ENCODE results near the gene WHRN. TPM values are rescaled to one million over a fixed set of nuclear protein-coding genes. Genes with fewer than 3 reads are reported as not detected.

The WHRN gene
- total RNA-seq, 1 donor from 2014 or later = 5.2 TPM

DNA sequence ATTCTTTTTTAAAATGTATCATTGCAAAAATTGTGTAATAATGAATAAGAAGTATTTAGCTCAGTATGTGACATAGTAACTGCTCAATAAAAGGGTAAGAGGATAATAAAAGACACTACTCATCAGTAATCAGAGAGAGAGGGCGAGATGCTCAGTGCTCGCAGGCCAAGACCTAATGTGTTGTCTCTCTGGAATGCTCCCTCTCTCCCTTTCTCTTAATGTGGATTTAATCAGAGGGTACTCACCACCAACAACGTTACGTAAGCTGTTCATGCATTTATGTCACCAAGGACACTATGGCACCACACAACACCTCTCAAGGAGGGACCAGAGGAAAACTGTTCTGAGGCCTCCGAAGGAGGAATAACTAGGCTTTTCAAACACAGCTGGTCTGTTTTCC, 42.5 kb downstream of the WHRN start:
- no peak for DNase-seq (ENCODE audit: low read depth)

GRCh38 chr9:114461468-114461867, 43.8 kb downstream of the WHRN start:
- TF ChIP-seq, protein P1, sequence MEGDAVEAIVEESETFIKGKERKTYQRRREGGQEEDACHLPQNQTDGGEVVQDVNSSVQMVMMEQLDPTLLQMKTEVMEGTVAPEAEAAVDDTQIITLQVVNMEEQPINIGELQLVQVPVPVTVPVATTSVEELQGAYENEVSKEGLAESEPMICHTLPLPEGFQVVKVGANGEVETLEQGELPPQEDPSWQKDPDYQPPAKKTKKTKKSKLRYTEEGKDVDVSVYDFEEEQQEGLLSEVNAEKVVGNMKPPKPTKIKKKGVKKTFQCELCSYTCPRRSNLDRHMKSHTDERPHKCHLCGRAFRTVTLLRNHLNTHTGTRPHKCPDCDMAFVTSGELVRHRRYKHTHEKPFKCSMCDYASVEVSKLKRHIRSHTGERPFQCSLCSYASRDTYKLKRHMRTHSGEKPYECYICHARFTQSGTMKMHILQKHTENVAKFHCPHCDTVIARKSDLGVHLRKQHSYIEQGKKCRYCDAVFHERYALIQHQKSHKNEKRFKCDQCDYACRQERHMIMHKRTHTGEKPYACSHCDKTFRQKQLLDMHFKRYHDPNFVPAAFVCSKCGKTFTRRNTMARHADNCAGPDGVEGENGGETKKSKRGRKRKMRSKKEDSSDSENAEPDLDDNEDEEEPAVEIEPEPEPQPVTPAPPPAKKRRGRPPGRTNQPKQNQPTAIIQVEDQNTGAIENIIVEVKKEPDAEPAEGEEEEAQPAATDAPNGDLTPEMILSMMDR (conservative IDR thresholded peaks at IDR 0.05; ENCODE audit: low read depth, low read length) = no peak
- DNase-seq (ENCODE audit: low read depth) = no peak
- H3K4me3 ChIP-seq (ENCODE audit: low read depth, low read length) = no peak overlapping the region

More for the DNA sequence above, 42.5 kb downstream of the WHRN start:
- TF ChIP-seq, protein P1 (conservative IDR thresholded peaks at IDR 0.05; ENCODE audit: low read depth, low read length) = no peak
- H3K4me3 ChIP-seq (ENCODE audit: low read depth, low read length) = no peak overlapping the region

- H3K4me3 ChIP-seq (ENCODE audit: low read depth, low read length) = no peak overlapping the region
- DNase-seq (ENCODE audit: low read depth) = no peak
- TF ChIP-seq, protein P1 (conservative IDR thresholded peaks at IDR 0.05; ENCODE audit: low read depth, low read length) = no peak
Observed at GRCh38 chr9:114460513-114461199, 44.6 kb downstream of the WHRN start.

- TF ChIP-seq, protein P1 (conservative IDR thresholded peaks at IDR 0.05; ENCODE audit: low read depth, low read length) = no peak
- H3K4me3 ChIP-seq (ENCODE audit: low read depth, low read length) = no peak overlapping the region
- no peak for DNase-seq (ENCODE audit: low read depth)
Observed at GRCh38 chr9:114459464-114459863, 45.8 kb downstream of the WHRN start.

GRCh38 chr9:114456929-114457328, 48.3 kb downstream of the WHRN start:
- TF ChIP-seq, protein P1 (conservative IDR thresholded peaks at IDR 0.05; ENCODE audit: low read depth, low read length) = no peak
- DNase-seq (ENCODE audit: low read depth) = no peak
- H3K4me3 ChIP-seq (ENCODE audit: low read depth, low read length) = no peak overlapping the region

- TF ChIP-seq, protein P1 (conservative IDR thresholded peaks at IDR 0.05; ENCODE audit: low read depth, low read length) = no peak
- no peak for DNase-seq (ENCODE audit: low read depth)
- H3K4me3 ChIP-seq (ENCODE audit: low read depth, low read length) = no peak overlapping the region
Observed at GRCh38 chr9:114454652-114455051, 50.6 kb downstream of the WHRN start.

All from epithelial cell of proximal tubule (primary cell).